COLO668 (cell line): ENCODE data around the gene GZMM.
"Not testable (repeated sequence)": the region's sequence is repeated elsewhere in the genome, so short reads cannot be mapped to it uniquely, and the experiment has no call there.

Experiments
- DNase-seq: peaks from one replicate; lab custom pipeline; 2025; ENCODE audit not compliant: unreplicated experiment; lab: John Stamatoyannopoulos, UW

The GZMM gene

GRCh38 chr19:580274-580835 lies 36.5 kb downstream of the GZMM start:
- DNase-seq = no peak

DNA sequence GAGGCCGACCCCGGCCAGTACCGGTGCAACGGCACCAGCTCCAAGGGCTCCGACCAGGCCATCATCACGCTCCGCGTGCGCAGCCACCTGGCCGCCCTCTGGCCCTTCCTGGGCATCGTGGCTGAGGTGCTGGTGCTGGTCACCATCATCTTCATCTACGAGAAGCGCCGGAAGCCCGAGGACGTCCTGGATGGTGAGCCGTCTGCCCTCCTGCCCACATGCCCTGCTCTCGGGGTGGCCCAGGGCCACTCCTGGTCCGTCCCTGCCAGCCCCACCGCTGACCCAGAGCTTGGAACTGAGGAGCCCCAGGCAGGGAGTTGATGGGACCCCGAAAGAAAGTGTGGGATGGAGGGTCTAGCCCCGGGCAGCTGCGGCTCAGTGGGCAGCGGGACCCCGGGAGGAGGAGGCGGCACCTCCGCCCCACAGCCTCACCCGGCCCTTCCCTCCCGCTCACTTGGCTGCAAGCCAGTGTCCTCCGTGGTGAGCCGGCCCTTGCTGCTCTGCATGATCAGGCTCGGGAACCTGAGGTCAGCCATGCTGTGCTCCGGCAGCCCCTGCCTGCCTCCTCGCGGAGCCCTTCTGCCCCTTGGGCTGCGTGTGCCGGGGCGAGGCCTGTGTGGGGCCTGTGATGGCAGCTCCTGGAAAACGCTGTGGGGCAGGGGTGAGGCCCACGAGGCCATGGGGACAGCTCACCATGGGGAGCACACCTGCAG lies 37.7 kb downstream of the GZMM start:
- DNase-seq = peak; percentile 16

DNA sequence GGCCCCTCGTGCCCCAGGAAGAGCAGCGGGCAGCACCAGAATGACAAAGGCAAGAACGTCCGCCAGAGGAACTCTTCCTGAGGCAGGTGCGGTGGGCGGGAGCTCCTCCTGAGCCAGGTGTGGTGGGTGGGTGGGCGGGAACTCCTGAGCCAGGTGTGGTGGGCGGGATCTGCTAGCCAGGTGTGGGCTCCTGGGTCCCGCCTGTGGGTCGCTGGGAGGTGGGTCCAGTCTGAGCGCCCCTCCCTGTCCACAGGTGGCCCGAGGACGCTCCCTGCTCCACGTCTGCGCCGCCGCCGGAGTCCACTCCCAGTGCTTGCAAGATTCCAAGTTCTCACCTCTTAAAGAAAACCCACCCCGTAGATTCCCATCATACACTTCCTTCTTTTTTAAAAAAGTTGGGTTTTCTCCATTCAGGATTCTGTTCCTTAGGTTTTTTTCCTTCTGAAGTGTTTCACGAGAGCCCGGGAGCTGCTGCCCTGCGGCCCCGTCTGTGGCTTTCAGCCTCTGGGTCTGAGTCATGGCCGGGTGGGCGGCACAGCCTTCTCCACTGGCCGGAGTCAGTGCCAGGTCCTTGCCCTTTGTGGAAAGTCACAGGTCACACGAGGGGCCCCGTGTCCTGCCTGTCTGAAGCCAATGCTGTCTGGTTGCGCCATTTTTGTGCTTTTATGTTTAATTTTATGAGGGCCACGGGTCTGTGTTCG lies 38.8 kb downstream of the GZMM start:
- peak; percentile 36 for DNase-seq

DNA sequence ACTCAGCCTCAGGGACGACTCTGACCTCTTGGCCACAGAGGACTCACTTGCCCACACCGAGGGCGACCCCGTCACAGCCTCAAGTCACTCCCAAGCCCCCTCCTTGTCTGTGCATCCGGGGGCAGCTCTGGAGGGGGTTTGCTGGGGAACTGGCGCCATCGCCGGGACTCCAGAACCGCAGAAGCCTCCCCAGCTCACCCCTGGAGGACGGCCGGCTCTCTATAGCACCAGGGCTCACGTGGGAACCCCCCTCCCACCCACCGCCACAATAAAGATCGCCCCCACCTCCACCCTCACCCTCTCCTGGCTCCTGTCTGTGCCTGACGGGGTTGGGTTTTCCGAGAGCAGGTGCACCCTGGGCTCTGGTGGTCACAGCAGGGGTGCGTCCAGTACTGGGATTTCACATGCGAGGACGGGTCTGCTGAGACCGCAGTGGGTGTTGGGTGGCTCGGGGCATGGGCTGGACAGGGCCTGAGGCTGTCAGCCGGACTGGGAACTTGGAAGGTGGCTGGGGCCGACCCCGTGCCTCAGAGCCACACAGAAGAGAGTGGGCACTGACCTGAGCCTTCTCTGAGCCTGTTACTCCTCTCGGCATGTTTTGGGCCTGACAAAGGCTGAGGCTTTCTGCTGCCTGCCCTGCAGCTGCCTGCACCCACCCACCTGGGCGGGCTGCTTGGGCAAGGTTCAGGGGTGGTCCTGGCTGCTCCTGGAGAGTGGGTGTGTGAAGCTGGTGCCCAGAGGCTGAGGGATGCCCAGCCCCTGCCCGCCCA lies 39.5 kb downstream of the GZMM start:
- DNase-seq = no peak

GRCh38 chr19:583968-584239 lies 40.1 kb downstream of the GZMM start:
- DNase-seq = no peak

DNA sequence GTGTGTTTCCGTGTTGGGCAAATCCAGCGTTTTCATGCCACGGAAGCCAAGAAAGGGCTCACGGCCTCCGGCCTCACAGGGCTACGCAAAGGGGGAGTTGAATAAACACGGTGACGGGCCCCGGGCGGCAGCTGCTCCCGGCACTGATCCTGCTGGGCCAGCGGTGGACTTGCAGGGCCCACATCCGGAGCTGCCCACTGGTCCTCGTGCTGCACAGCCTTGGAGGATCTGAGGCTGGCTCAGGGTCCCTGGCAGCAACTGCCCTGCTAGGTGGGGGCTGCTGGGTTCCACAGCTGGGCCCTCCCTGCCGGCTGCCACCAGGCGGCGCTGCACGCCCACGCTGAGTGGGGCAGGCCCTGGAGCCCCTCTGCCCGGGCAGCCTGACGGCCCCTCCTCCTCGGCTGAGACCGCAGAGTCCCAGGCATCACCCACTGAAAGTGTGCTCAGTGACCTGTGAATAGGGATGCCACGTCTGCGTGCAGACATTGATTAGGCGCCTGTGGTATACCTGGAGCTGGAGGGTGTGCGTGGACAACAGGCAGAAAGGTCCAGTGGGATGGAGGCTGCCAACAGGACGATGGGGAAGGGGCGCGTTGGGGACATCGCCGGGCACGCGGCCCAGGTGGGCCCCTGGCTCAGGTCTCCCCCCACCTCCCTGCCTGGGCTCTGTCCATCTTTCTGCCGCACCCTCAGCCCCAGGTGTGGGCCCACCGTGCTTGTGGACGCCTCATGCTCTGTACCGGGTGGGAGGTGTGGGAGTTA lies 40.6 kb downstream of the GZMM start:
- peak; percentile 61 for DNase-seq

DNA sequence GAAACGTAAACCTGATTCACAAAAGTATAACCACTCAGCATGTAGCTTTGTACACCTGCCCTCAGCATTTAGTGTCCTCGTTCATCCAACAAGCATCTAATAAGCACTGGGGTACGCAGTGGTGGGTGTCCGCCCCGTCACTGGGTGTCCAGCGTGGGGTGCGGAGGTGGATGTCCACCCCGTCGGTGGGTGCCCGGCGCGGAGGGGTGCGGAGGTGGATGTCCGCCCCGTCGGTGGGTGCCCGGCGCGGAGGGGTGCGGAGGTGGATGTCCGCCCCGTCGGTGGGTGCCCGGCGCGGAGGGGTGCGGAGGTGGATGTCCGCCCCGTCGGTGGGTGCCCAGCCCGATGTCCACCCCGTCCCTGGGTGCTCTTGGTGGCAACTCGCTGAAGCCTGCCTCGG lies 41.3 kb downstream of the GZMM start:
- not testable (repeated sequence) for DNase-seq

DNA sequence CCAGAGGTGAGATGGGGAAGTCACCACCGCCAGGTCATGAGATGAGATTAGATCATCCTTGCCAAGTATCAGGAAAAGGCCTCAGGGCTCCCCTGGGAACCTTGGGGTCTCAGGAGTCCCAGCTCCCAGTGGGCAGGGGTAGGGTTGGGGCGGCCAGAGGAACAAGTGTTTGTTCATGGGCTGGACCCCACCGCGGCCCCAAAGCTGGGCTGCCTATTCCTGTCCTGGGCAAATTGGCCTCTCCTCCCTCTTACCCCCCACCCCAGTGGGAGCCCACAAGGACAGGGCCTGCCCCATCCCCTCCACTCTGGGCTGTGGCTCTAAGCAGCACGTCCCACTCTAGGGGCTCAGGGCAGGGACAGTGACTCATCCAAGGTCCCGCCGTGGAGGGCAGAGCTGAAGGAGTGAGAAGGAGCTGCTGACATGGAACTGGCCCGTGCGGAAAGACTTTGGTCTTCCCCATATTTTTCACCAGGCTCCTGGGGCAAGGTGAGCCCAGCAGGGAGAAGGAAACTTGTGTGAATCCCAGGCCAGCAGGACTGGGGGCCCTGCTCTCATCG lies 41.8 kb downstream of the GZMM start:
- DNase-seq = no peak

GRCh38 chr19:588093-588740 lies 44.4 kb downstream of the GZMM start:
- peak; percentile 95 for DNase-seq

- peak; percentile 73 for DNase-seq
These were observed 45.2 kb downstream of the GZMM start for GRCh38 chr19:588741-589692.

GRCh38 chr19:589693-590395 lies 46.0 kb downstream of the GZMM start, which contains the start of gene HCN2:
Gene HCN2, plus strand, starts transcription at chr19:589881. Its CDS starts 65 bp downstream, at chr19:589946.
- peak; percentile 26 for DNase-seq

DNA sequence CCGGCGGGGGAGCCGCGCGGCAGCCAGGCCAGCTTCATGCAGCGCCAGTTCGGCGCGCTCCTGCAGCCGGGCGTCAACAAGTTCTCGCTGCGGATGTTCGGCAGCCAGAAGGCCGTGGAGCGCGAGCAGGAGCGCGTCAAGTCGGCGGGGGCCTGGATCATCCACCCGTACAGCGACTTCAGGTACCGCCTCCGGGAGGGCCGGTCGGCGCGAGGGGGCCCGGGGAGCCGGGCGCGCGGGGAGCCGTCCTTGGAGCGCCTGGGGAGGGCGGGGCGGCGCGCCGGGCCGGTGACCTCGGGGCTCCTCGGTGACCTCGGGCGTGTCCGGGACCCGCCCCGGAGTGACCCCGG lies 46.5 kb downstream of the GZMM start:
- DNase-seq = peak; percentile 61

GRCh38 chr19:590750-591098 lies 46.9 kb downstream of the GZMM start:
- DNase-seq = no peak

- no peak for DNase-seq
These were observed 47.5 kb downstream of the GZMM start for GRCh38 chr19:591099-591958.

GRCh38 chr19:592101-592500 lies 48.2 kb downstream of the GZMM start:
- no peak for DNase-seq

DNA sequence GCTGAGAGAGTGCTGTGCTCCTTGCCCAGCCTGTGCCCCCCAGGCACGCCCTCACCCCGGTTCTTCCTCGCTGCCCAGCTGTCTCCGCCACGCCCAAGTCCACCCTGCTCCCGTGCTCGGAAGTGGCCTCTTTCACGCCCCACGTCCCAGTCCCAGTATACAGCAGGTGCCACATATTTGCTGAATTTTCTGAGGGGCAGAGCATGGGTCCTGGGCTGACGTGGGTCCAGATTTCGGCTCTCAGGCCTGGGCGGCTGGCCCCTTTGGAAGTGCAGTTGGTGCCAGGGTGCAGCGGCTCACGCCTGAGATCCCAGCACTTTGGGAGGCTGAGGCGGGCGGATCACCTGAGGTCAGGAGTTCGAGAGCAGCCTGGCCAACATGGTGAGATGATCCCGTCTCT lies 49.2 kb downstream of the GZMM start:
- no peak for DNase-seq

DNA sequence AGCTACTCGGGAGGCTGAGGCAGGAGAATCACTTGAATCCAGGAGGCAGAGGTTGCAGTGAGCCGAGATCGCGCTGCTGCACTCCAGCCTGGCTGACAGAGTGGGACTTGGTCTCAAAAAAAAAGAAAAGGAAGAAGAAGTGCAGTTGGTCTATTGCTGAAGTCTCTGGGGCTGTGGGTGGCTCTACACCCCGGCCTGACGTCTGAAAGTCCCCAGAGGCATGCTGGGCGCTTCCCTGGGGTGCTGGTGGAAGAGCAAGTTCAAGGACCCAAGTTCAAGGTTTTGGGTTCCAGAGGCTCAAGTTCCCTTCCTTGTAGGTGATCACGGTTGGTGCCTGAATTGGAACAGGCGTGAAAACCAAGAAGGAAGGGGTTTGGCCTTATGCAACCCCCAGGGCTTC lies 49.7 kb downstream of the GZMM start:
- DNase-seq = no peak
